Subcutaneous adipose tissue (tissue), 4 donors: ENCODE measurements around the gene IQCN. TPM values are rescaled to one million over a fixed set of nuclear protein-coding genes. Genes with fewer than 3 reads are reported as not detected.

Source experiments
- total RNA-seq, 4 donors: library from RNA; depleted of rRNA; stranded (reverse); fragments of >200 nt; gene quantifications; one replicate each; pipeline ENCODE4 v1.1.0, GENCODE V29; 2016
- TF ChIP-seq, protein P1 (sequence below): fragments of 450-650 bp; IDR thresholded peaks from one replicate; pipeline ENCODE4 v1.5.1; 2016; ENCODE audit warnings: low read depth, mild to moderate bottlenecking, control low read depth, antibody characterized with exemption, moderate library complexity

IQCN gene
- total RNA-seq, 4 donors from 2014 or later = 1.3 to 7.9 (median 3.0) TPM

- TF ChIP-seq, protein P1, sequence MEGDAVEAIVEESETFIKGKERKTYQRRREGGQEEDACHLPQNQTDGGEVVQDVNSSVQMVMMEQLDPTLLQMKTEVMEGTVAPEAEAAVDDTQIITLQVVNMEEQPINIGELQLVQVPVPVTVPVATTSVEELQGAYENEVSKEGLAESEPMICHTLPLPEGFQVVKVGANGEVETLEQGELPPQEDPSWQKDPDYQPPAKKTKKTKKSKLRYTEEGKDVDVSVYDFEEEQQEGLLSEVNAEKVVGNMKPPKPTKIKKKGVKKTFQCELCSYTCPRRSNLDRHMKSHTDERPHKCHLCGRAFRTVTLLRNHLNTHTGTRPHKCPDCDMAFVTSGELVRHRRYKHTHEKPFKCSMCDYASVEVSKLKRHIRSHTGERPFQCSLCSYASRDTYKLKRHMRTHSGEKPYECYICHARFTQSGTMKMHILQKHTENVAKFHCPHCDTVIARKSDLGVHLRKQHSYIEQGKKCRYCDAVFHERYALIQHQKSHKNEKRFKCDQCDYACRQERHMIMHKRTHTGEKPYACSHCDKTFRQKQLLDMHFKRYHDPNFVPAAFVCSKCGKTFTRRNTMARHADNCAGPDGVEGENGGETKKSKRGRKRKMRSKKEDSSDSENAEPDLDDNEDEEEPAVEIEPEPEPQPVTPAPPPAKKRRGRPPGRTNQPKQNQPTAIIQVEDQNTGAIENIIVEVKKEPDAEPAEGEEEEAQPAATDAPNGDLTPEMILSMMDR = no peak
These were observed 21.9 kb downstream of the IQCN start for GRCh38 chr19:18252370-18252717.

- TF ChIP-seq, protein P1 = no peak
These were observed 22.5 kb downstream of the IQCN start for GRCh38 chr19:18251587-18252369.

DNA sequence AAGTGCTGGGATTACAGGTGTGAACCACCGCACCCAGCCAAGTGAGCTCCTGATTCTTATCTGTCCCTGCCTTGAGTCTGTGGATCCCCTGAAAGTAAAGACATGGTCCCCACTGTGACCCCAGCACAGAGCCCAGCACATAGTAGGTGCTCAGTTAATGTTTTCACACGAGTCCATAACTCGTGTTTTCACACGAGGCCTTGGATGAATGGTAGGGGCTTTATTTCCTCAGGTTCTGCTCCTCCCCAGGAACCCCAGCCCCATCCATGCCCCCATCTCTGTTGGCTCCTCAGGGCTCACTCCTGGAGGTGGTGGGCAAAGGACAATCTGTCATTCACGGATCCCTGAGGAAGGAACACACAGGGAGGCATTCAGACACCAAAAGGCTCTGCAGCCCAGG lies 24.4 kb downstream of the IQCN start:
- TF ChIP-seq, protein P1 = no peak

GRCh38 chr19:18245297-18245696 lies 29.0 kb downstream of the IQCN start:
- TF ChIP-seq, protein P1 = no peak

DNA sequence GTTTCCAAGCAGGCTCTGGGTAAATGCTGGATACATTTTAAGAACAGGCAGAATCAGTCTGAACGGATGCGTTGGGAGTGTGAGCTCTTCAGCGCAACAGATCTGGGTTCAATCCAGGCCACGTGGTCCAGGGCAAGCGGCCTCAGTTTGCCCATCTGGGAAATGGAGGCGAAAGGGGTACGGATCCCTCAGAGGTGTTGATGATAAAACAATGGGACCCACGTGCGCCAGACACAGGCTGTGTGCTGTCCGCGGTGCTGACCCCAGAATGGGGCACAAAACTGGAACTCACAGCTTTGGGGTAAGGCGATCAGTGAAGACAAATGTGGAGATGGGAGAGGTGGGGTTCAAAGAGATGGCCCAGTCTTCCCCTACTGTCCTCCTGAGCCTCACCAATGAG lies 34.9 kb downstream of the IQCN start:
- TF ChIP-seq, protein P1 = no peak

DNA sequence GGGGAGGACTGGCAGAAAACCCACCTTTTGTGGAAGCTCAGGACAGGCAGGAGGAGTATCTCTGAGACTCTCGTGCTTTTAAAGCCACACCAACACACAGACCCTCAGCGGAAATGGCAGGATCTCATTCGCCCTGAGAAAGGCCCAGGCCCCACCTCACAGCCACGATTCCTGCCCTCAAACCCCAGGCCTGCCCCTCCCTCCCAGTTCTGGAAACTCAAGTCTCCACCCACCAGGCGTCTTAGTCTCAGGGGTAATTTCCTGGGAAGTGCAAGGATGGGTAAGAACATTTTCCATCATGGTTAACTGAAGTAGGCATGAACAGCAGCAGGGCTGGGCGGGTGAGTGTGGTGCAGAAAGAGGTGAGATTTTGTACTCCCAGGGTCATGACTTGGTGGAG lies 40.1 kb downstream of the IQCN start:
- TF ChIP-seq, protein P1 = no peak

- TF ChIP-seq, protein P1 = no peak
These were observed 40.9 kb downstream of the IQCN start for GRCh38 chr19:18233224-18233825.
